Measurements from ENCODE around the gene ZBTB24.

The ZBTB24 gene

GRCh38 chr6:109451376-109451775, 31.6 kb downstream of the ZBTB24 start:
- no peak for DNase-seq (ENCODE audit: low spot score)

- DNase-seq (ENCODE audit: low spot score): no peak
Observed at GRCh38 chr6:109450801-109451200, 32.2 kb downstream of the ZBTB24 start.

GRCh38 chr6:109449795-109450673, 33.0 kb downstream of the ZBTB24 start:
- DNase-seq (ENCODE audit: low spot score): peak; percentile 25

- no peak for DNase-seq (ENCODE audit: low spot score)
Observed at GRCh38 chr6:109449064-109449794, 33.8 kb downstream of the ZBTB24 start.

- no peak for DNase-seq (ENCODE audit: low spot score)
Observed at GRCh38 chr6:109448615-109449014, 34.4 kb downstream of the ZBTB24 start.

GRCh38 chr6:109447878-109448555, 35.0 kb downstream of the ZBTB24 start:
- no peak for DNase-seq (ENCODE audit: low spot score)

- no peak for DNase-seq (ENCODE audit: low spot score)
Observed at GRCh38 chr6:109447087-109447486, 35.9 kb downstream of the ZBTB24 start.

- DNase-seq (ENCODE audit: low spot score): no peak
Observed at GRCh38 chr6:109446541-109446940, 36.5 kb downstream of the ZBTB24 start.

GRCh38 chr6:109446072-109446471, 36.9 kb downstream of the ZBTB24 start:
- no peak for DNase-seq (ENCODE audit: low spot score)

GRCh38 chr6:109445382-109445781, 37.6 kb downstream of the ZBTB24 start:
- DNase-seq (ENCODE audit: low spot score): no peak

- DNase-seq (ENCODE audit: low spot score): no peak
Observed at GRCh38 chr6:109443425-109443950, 39.5 kb downstream of the ZBTB24 start.

GRCh38 chr6:109442393-109442924, 40.6 kb downstream of the ZBTB24 start:
- no peak for DNase-seq (ENCODE audit: low spot score)

- peak; percentile 24 for DNase-seq (ENCODE audit: low spot score)
Observed at GRCh38 chr6:109441069-109441816, 41.8 kb downstream of the ZBTB24 start.

- DNase-seq (ENCODE audit: low spot score): peak; percentile 79
Observed at GRCh38 chr6:109440331-109441068, 42.5 kb downstream of the ZBTB24 start, which contains the start of the genes PPIL6 and SMPD2. TSS of gene PPIL6 (minus strand) at chr6:109440628. CDS start at chr6:109440590, 38 bp downstream. TSS of gene SMPD2 (plus strand) at chr6:109440724. CDS start at chr6:109441122, 398 bp downstream.

- DNase-seq (ENCODE audit: low spot score): no peak
Observed at GRCh38 chr6:109436041-109436440, 47.0 kb downstream of the ZBTB24 start.

GRCh38 chr6:109434456-109434855, 48.6 kb downstream of the ZBTB24 start:
- no peak for DNase-seq (ENCODE audit: low spot score)

- DNase-seq (ENCODE audit: low spot score): no peak
Observed at GRCh38 chr6:109429496-109429895, 53.5 kb downstream of the ZBTB24 start.

GRCh38 chr6:109428889-109429477, 54.0 kb downstream of the ZBTB24 start:
- DNase-seq (ENCODE audit: low spot score): no peak

GRCh38 chr6:109424946-109425345, 58.1 kb downstream of the ZBTB24 start:
- DNase-seq (ENCODE audit: low spot score): no peak

GRCh38 chr6:109421184-109421583, 61.8 kb downstream of the ZBTB24 start:
- DNase-seq (ENCODE audit: low spot score): no peak

Measured in activated CD4-positive, alpha-beta T cell treated with anti-CD3 and anti-CD28 coated beads, Interleukin-2, Interleukin-4, amounts not matched to agents 100 ng/mL and 50 ng/mL, durations not matched to agents 16 hours and 8 hours (primary cell).